RKO (cell line): Measurements from ENCODE around the gene CFAP97D1.
"Not testable (repeated sequence)": the region's sequence is repeated elsewhere in the genome, so short reads cannot be mapped to it uniquely, and the experiment has no call there.

Experiments
- DNase-seq: peaks from one replicate; pipeline ENCODE4 v3.0.0-alpha.2; 2016; ENCODE audit warnings: low spot score

Gene CFAP97D1

DNA sequence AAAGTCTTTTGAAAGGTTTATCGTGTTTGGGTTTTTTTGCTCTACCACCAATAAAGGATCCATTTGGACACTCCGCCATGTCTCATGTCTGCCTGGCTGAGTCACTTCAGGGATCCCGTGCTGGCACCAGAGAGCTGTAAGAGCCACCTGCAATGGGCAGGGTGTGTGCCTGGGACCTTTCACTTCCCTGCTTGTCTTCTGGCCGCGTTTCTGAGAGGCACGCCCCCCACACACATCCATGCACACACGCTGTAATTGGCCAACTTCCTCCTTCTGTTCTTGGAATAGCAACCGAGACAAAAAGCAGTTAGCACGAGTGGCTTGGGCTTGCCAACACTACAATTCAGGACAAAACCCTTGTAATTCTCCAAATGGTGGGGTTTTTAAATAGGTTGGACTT, 11.9 kb upstream of the CFAP97D1 start:
- DNase-seq, result no peak

DNA sequence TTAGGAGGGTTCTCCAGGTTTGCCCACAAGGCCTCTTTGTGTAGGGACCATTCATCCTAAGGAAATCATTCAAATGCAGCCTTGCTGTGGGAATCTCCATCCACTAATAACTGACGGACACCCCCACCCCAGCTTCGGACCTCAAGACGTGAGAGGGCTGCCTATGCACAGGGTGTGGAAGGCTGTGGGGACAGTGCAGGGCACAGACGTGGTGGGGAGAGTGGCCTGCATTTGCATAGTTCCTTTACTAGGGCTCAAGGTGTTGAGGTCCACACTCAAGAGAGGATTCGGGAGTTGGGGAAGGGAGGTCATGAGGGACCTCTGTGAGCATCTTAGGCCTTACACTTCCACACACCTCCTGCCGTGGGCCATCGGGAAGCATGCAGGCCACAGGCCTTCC, 11.3 kb upstream of the CFAP97D1 start:
- DNase-seq, result no peak

DNA sequence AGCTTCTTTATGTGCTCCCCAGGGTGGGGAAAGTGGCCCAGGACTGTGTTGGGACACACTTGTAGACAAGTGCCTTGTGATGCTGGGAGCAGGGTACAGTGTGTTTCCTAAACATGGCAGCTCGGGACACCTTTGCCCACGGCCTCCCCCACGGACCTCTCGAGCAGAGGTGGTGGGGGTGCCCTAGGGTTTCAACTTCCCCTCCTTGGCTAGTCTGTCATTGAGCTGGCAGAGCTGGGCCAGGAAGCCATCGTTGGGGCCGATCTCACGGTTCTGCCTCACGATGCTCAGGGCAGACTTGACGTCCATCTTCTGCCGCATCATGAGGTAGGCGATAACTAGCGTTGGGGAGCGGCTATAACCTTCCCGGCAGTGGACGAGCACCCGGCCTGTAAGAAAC, 10.8 kb upstream of the CFAP97D1 start:
- DNase-seq, result no peak

DNA sequence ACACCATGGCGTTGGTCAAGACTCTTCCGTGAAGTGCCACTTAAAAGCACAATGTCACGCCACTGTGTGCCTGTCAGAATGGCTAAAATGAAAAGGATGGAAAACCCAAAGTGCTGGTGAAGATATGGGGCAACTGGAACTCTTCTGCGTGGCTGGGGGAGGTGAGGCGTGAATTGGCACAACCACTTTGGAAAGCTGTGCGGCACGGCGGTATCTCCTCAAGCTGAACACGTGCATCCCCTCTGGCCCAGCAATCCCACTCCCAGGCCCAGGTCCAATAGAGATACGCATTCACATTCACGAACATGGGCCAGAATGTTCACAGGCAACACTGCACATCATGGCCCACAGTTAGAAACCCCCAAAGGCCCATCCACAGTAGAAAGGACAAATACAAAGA, 10.4 kb upstream of the CFAP97D1 start:
- no peak for DNase-seq

DNA sequence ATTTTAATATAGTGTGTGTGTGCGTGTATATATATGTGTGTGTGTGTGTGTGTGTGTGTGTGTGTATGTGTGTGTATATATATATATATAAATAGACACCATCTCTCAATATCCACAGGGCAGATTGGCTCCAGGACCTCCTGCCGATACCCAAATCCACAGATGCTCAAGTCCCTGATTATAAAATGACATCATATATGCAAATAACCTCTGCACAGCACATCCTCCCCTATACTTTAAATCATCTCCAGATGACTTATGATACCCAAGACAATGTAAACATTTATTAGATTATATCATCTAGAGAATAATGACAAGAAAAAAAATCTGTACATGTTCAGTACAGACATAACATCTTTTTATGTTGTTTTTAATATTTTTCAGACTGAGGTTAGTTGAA, 9.3 kb upstream of the CFAP97D1 start:
- no peak for DNase-seq

DNA sequence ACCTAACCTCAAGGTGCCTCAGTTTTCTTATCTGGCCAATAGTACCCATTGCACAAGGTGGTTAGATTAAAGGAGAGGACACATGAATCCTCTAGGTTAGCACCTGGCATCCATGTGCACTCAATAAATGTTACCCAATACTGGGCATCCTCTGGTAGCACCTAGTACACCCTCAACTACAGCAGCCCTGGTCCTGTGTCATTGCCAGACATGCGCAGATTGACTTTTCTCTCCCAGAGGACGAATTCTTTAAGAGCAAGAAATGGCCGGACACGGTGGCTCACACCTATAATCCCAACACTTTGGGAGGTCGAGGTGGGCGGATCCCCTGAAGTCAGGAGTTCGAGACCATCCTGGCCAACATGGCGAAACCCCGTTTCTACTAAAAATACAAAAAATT, 8.8 kb upstream of the CFAP97D1 start:
- no peak for DNase-seq

DNA sequence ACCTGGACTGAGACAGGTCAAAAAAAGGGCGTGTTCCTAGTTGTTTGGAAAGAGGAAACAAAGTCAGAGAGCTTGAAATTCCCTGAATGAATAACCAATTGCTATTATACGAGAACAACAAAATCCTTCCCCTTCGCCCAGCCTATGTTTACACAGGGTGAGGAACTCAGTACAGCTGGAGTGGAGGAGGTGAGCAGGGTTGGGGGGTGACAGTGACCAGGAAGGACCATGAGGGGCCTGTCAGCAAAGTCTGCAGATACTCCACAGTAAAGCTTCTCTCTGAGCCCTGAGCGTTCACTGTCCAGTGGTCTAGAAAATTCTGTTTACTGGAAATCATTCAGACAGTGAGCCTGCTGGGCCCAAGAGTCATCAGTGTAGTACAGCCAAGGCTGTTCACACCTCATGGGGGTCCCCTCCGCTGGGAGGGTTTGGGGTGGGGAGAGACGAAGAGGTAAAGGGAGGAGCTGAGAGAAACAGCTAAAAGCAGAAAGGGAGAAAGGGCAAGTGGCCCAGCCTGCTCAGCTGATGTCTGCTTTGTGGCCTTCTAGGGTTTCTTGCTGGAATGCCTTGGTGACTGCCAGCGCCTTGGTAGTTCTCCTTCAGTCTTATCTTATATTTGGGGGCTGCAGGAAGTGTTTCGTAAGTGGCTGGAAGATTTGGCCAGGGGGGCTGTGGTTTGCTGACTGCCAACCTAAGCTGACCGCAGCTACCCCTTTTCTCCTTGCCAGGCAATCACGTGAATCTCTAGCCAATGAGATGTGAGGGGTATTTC, 7.2 kb upstream of the CFAP97D1 start:
- DNase-seq, result no peak

DNA sequence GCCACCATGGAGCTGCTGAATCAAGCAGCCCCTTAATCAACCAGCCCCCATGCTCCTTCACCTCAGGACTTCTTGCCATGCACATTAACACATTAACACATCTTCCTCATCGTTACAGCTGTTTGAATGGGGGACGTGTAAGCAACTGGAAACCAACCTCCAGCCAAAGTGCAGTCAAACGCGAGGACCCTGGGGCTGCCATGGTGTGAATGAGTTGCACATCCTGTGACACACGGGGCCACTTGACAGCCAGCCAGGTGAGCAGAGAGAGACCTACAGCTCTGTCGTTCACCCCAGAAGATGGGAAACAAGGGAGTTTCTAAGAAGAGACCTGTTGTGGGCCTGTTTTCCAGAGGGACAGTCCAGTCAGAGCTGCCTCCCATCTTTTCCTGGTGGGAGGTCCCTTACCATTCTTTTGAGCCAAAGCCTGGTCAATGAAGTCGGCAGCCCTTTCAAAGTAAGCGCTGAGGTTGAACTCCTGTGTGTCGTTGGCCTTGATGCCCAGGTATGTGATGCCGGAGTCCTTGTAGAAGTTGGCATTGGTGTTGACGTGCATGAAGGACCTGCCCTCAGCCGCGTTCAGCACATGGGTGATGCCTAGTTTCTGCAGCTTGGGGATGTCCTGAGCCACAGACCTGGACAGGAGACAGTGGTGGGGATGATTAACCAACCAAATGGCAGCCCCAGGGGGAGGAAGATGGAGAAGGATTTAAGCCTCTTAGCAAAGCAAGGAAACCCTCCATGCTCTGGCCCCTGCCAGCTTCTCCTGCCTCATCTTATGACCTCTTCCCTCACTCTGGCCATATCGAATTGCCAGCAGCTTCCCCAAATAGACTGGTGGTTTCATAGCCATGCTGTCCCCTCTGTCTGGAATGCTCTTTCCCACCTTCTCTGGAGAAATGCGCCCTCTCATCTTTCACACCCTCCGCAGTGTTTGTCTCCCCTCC, 5.7 kb upstream of the CFAP97D1 start:
- DNase-seq, result no peak

DNA sequence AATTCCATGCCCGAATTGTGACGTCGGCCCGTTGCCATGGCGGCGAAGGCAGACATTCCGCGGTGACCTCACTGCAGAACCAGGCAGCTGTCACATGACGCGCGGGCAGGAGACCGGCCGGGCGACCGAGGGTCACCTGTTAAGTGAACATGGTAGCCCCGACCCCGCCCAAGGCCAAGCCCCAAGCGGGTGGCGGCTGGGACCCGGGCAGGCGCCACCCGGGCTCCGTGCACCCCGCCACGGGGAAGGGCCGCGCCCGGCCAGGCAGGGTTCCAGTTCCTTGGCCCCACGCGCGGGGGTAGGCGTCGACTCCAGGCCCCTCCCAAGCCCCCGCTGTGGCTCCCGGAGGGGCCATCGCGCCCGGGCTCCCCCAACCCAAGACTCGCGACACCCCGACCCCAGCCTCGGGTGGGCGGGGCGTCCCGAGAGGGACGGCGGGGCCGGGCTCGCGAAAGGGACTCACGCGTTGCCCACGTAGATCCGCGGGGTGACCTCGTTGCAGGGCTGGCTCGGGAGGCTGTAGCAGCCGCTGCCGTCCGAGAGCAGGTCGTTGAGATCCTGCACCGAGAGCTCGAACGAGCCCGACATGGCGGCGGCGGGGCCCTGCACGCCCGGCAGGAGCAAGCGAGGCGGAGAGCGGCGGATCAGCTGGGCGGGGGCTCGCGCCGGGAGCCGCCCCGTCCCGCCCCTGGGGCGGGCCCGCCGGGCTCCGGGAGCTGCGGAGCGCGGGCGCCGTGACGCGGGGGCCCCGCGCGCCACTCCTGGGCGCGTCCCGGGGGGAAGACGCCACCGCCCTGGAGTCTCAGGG, 1.7 kb upstream of the CFAP97D1 start, which contains the start of gene DUSP3:
DUSP3 (minus strand) TSS at position 641 of the 808 bp plus-strand sequence; CDS start at position 588, 53 bp downstream.
- DNase-seq, result peak; percentile 91

DNA sequence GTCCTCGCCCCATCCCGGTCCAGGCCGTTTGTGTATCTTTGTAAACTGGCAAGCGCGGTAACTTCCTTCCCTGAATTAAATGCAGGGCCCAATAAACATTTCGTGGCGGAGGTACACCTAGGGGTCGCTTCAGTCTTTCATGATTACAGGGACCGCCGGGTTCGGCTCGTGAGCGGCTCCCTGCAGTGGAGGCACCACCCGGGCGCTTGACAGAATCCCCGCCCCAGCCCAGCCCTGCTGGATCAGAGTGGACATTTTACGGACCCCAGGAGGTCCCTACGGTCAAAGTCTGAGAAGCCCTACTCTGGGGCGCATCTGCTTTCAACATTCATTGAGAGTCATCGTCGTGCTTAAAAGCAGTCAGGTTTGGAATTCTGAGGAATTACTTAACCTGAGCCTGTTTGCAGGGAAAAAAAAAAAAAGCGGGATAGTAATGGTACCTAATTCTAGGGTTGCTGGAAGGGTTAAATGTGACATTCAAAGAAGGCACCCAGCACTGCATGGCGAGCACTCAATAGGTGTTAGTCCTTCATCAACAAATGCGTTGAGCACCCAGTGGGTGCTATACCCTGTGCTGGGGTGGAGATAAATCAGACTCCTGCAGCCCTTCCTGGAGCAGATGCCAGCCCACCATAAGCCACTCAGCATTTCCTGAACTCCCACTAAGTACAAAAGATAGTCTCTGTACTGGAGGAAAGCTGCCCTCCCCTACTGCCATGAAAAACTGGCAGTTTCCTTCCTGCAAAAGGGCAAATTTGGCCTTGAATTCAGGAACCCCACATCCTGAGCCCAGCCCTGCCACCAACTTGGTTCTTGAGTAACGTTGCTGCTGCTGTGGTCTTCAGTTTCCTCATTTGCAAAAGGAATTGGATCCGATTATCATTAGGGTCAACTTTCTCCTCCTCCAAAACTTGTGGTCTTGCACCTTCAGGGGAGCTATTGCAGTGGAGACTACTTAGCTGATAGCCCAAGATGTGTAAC, 800 bp upstream of the CFAP97D1 start:
- no peak for DNase-seq

DNA sequence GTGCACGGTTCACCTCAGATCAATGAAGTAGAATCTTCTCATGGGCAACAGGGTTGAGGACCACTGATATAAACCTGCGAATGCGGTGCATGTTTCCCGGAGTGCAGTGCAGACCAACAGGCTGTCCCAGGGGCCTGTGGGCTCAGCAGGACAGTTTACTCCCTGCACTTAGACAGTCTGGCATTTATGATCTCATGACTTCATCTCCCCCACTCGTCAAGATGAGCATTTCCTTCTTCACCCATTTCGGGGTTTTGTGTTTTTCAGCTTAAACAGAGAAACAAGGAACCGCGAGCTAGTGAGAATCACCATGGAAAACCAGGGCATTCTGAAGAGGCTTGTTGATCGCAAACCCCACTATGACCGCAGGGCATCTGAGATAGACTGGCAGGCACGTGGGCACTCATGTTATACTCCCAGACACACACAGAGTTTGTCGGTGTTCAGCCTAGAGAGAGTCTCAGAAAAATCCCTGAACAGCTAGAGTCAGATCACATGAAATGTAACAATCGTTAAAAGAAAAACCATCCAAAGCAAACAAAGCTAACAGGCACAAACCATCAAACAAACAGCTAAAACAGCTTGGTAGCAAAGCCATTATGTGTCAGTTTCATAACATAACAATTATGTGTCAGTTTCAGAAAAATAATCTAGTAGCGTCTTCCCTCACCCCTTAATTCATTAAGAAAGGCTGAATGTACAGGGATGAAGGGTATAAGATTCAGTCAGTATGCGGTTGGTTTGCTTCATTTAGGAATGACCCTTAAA, 2.9 kb downstream of the CFAP97D1 start:
- DNase-seq, result no peak

DNA sequence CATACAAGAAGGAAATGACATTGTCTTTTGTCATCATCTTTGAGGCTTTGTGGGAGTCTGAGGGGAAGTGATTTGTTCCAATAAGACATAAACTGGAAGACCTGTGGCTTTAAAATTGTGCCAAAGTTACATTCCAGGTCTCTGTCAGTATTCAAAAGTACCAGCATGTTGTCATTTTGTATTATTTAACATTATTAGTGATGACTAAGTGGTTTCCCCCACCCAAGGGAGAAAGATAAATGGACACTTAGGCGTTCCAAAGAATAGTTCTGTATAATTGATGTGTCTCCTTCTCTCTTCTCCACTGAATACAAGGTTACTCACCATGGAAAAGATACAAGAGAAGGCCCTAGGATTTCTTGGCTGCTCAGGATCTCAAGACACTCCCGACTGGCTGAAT, 3.8 kb downstream of the CFAP97D1 start:
- DNase-seq, result no peak

DNA sequence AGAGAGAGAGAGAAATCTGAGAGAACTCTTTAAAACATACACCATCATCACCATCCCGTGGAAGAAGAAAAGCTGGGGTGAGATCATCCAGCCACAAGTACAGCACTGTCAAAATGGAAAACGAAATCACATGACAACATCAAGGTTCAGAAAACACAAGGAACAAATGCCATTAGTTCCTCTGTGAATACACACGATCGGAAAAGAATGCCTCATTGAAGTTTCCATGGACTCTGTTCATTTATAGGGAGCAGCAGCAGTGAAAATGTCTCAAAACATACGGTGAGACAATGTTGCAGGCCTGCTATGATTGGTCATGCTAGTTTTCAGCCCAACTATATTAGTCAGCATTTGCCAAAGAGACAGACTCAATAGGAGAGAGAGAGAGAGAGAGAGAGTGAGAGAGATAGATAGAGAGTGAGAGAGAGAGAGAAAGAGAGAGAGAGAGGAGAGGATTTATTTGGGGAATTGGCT, 4.4 kb downstream of the CFAP97D1 start:
- DNase-seq, result no peak

DNA sequence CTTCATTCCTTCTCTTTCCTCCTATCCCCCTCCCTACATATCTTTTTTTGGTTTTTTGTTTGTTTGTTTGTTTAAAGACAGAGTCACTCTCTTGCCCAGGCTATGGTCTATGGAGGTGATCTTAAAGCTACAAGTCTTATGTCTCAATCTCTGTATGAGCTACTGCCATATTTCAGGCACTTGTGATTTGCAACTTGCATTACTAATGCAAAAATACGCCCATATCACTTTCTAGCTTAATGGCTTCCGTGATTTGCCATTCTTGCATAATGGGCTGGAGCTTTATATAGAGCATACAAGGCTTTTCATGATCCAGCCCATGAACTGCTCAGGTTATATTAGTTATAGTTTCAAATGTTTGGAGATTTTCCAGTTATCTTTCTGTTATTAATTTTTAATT, 7.5 kb downstream of the CFAP97D1 start:
- no peak for DNase-seq

DNA sequence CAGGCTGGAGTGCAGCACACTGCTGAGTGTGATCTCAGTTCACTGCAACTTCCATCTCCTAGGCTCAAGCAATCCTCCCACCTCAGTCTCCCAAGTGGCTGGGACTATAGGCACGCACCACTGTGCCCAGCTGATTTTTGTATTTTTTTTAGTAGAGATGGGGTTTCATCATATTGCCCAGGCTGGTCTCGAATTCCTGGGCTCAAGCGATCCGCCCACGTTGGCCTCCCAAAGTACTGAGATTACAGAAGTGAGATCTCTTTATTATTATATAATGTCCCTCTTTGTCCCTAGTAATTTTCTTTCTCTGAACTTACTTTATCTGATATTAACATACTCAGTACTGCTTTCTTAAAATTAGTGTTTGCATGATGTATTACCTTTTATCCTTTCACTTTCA, 8.3 kb downstream of the CFAP97D1 start:
- no peak for DNase-seq

DNA sequence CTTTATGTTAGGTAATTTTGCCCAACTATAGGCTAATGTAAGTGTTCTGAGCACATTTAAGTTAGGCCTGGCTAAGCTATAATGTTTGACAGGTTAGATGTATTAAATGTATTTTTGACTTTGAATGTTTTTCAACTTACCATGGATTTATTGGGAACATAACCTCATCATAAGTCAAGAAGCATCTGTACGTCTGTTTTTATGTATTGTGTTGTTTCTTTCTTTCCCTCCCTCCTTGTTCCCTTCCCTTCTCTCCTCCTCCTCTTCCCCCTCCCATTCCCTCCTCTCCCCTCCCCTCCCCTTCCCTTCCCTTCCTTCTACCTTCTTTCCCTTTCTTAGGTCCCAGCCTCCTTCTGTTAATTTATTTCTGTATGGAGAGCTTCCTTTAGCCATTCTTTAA, 9.2 kb downstream of the CFAP97D1 start:
- DNase-seq, result no peak

DNA sequence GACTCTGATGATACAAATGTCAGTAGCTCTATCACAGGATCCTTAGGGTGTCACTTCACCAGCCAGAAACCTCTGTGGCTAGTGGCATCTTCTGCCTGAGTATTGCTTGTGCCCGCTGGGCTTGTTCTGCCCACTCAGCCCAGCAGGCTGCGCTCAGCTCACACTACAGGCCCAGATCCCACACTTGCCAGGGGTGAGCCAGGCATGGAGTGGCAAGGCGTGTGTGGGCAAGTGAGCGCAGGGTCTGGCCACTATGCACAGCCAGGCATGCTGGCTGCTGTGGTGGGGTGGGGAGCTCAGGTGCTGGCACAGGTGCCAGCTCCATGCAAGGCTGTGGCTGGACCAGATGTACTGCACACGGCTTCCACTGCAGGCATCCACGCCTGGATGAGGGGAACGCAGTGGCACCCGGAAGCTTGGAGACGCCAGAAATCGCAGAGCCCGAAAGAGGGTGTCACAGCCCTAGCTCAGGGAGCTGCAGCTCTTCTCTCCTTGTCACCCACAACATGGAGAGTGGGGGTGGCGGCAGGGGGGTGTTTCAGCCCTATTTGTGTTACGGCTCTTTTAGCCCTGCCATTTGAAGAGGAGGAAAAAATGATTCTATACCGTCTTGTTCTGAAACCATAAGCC, 10.2 kb downstream of the CFAP97D1 start:
- no peak for DNase-seq

DNA sequence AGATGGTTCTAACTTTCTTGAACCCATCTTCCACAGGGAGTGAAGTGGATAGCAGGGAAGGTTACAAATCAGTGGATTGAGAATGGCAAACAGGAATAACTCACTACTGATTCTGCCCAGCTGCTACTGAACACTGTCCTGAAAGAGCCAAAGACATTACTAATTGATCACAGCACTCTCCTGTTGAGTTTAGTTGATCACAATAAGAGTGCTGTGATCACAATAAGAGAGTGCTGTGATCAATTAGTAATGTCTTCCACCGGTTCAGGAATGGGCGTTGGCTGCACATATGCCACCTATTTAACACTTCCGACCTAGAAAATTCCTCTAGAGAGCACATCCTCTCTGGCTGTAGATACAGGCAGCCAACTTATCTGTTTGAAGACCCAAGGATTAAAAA, 11.4 kb downstream of the CFAP97D1 start:
- DNase-seq, result peak; percentile 79

DNA sequence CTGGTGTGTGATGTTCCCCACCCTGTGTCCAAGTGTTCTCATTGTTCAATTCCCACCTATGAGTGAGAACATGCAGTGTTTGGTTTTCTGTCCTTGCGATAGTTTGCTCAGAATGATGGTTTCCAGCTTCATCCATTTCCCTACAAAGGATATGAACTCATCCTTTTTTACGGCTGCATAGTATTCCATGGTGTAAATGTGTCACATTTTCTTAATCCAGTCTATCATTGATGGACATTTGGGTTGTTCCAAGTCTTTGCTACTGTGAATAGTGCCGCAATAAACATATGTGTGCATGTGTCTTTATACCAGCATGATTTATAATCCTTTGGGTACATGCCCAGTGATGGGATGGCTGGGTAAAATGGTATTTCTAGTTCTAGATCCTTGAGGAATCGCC, 12.4 kb downstream of the CFAP97D1 start:
- not testable (repeated sequence) for DNase-seq

DNA sequence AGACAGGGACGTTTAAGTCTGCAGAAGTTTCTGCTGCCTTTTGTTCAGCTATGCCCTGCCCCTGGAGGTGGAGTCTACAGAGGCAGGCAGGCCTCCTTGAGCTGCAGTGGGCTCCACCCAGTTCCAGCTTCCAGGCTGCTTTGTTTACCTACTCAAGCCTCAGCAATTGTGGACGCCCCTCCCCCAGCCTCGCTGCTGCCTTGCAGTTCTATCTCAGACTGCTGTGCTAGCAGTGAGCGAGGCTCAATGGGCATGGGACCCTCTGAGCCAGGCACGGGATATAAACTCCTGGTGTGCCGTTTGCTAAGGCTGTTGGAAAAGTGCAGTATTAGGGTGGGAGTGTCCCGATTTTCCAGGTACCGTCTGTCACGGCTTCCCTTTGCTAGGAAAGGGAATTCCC, 17.8 kb downstream of the CFAP97D1 start:
- DNase-seq, result not testable (repeated sequence)
